Tibial nerve (tissue), 3 donors: ENCODE measurements around the gene KIF3C.

Experiments used
- CTCF ChIP-seq, 5 experiments: fragments of 200-600 bp in 3 of 5; fragments of 450-650 bp in 2 of 5; sonication (generic) in 3 of 5; IDR thresholded peaks; one replicate each; pipeline ENCODE4 v1.5.1; 2016 to 2019; ENCODE audit warnings: antibody characterized with exemption in 5 of 5, mild to moderate bottlenecking in 3 of 5, moderate library complexity in 2 of 5
- POLR2A ChIP-seq, 2 donors: fragments of 450-650 bp; IDR thresholded peaks; one replicate each; pipeline ENCODE4 v1.6.1; 2017; ENCODE audit warnings: antibody characterized with exemption in 2 of 2, mild to moderate bottlenecking in 2 of 2, moderate library complexity in 2 of 2

GRCh38 chr2:26020231-26020640, 37.9 kb upstream of the KIF3C start:
- TF ChIP-seq CTCF (IDR thresholded peaks at IDR 0.05) (no peak), POLR2A (IDR thresholded peaks at IDR 0.05) (no peak)
